Naive thymus-derived CD8-positive, alpha-beta T cell (primary cell): ENCODE results near the gene RNF34. TPM values are rescaled to one million over a fixed set of nuclear protein-coding genes. Genes with fewer than 3 reads are reported as not detected.
"Not testable (repeated sequence)": the region's sequence is repeated elsewhere in the genome, so short reads cannot be mapped to it uniquely, and the experiment has no call there.

ENCODE experiments used
- ATAC-seq, 2 donors: fragments of 150-1000 bp; cut with Tn5 transposase in 1 of 2; sonication (Bioruptor Pico), chemical (Tn5 transposase) in 1 of 2; 1 replicate in 1 of 2; 2 replicates in 1 of 2; pipeline ENCODE4 v1.10.0; 2021; ENCODE audit warnings: mild to moderate bottlenecking in 2 of 2, moderate library complexity in 2 of 2
- POLR2A ChIA-PET: fragments of 350-600 bp; sonication (Branson Sonifier 250); formaldehyde crosslinking; loops from one replicate; lab custom pipeline; 2021; ENCODE audit warnings: antibody characterized with exemption; lab: Charles Lee
- DNase-seq, 10 donors: peaks; one replicate each; pipeline versions ENCODE4 v3.0.0 to v3.0.0-alpha.2; 2020 to 2022
- H3K27ac Mint-ChIP-seq, 10 donors: one replicate each; pipeline ENCODE4 v1.8.0; 2020 to 2022; ENCODE audit warnings: mild to moderate bottlenecking in 10 of 10, mixed read lengths in 10 of 10, moderate library complexity in 4 of 10, inconsistent platforms in 1 of 10
- H3K27me3 Mint-ChIP-seq, 5 donors: one replicate each; pipeline ENCODE4 v1.8.0; 2021 to 2022; ENCODE audit warnings: mixed read lengths in 5 of 5
- H3K36me3 Mint-ChIP-seq, 3 donors: one replicate each; pipeline ENCODE4 v1.8.0; 2020 to 2022; ENCODE audit warnings: mixed read lengths in 3 of 3, mild to moderate bottlenecking in 2 of 3, inconsistent platforms in 1 of 3
- H3K4me1 Mint-ChIP-seq, 4 donors: one replicate each; pipeline ENCODE4 v1.8.0; 2021 to 2022; ENCODE audit warnings: mixed read lengths in 4 of 4
- H3K4me3 Mint-ChIP-seq, 10 donors: one replicate each; pipeline ENCODE4 v1.8.0; 2020 to 2022; ENCODE audit warnings: mild to moderate bottlenecking in 10 of 10, mixed read lengths in 10 of 10, moderate library complexity in 6 of 10, inconsistent platforms in 1 of 10
- H3K9me3 Mint-ChIP-seq, 9 donors: one replicate each; pipeline ENCODE4 v1.8.0; 2020 to 2022; ENCODE audit warnings: mixed read lengths in 9 of 9, mild to moderate bottlenecking in 3 of 9, inconsistent platforms in 1 of 9, moderate library complexity in 1 of 9
- polyA plus RNA-seq, 3 donors: library from polyadenylated mRNA; unstranded; fragments of 300-500 nt; fragmentation: Illumina TruSeq; gene quantifications; one replicate each; pipeline ENCODE4 v1.2.3, GENCODE V29; 2021
- total RNA-seq, 8 experiments: library from RNA in 2 of 8; stranded (reverse) in 2 of 8; gene quantifications; one replicate each; pipeline ENCODE4 v1.2.3 and lab custom pipeline; 2021 to 2026

Gene RNF34
- total and polyA plus RNA-seq, 5 experiments from 2014 or later: 34.5 to 77.1 (median 49.0) TPM

DNA sequence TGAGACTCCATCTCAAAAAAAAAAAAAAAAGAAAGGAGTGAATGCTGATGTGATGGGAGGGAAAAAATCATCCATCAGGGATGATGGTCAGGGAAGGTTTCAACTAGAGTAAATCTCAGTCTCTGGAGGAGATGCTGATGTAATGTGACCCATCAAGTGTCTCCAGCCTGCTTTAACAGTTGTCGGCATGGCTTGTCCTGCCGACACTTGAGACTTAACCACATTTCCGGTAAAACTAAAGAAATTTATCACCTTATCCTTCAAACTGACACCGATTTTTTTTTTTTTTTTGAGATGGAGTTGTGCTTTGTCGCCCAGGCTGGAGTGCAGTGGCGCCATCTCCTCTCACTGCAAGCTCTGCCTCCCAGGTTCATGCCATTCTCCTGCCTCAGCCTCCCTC lies 26.2 kb upstream of the RNF34 start:
- peaks cover 0 to 2% (median 0%) of the 10 kb centered on the region in 9 donors for H3K9me3 Mint-ChIP-seq
- no peak for DNase-seq
- H3K36me3 Mint-ChIP-seq: peaks cover 0 to 2% (median 0%) of the 10 kb centered on the region in 3 donors
- H3K27me3 Mint-ChIP-seq: peaks cover 0 to 4% (median 1%) of the 10 kb centered on the region in 5 donors
- H3K4me3 Mint-ChIP-seq: no peak overlapping the region
- peak overlapping the region in 2 of 10 donors; percentile 40 for H3K27ac Mint-ChIP-seq
- POLR2A ChIA-PET: interaction anchor here (0.7 kb wide), 1 partner anchor 383 kb away, joined by 3 read pairs; no protein-coding TSS in a partner anchor
- no peak for ATAC-seq
- no peaks in the 10 kb centered on the region for H3K4me1 Mint-ChIP-seq

DNA sequence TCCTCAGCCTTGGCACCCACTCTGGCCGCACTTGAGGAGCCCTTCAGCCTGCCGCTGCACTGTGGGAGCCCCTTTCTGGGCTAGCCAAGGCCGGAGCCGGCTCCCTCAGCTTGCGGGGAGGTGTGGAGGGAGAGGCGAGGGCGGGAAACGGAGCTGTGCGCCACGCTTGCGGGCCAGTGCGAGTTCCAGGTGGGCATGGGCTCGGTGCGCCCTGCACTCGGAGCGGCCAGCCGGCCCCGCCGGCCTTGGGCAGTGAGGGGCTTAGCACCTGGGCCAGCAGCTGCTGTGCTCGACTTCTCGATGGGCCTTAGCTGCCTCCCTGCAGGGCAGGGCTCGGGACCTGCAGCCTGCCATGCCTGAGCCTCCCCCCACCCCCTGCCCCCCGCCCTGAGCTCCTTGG lies 25.6 kb upstream of the RNF34 start:
- not testable (repeated sequence) for H3K4me3 Mint-ChIP-seq, H3K27ac Mint-ChIP-seq, H3K4me1 Mint-ChIP-seq, DNase-seq, H3K36me3 Mint-ChIP-seq, ATAC-seq, H3K9me3 Mint-ChIP-seq, H3K27me3 Mint-ChIP-seq
- POLR2A ChIA-PET: interaction anchor here (0.7 kb wide), 1 partner anchor 383 kb away, joined by 3 read pairs; no protein-coding TSS in a partner anchor

DNA sequence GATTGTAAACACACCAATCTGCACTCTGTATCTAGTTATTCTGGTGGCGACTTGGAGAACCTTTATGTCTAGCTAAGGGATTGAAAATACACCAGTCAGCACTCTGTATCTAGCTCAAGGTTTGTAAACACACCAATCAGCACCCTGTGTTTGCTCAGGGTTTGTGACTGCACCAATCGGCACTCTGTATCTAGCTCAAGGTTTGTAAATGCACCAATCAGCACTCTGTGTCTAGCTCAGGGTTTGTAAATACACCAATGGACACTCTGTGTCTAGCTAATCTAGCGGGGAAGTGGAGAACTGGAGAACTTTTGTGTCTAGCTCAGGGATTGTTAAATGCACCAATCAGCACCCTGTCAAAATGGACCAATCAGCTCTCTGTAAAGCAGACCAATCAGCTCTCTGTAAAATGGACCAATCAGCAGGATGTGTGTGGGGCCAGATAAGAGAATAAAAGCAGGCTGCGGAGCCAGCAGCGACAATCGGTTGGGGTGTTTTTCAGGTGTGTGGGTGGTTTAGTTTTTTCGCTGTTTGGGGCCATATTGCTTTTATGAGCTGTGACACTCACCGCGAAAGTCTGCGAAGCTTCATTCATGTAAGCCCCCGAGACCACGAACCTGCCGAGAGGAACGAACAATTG lies 24.9 kb upstream of the RNF34 start:
- ATAC-seq, DNase-seq, H3K4me1 Mint-ChIP-seq, H3K36me3 Mint-ChIP-seq, H3K9me3 Mint-ChIP-seq, H3K27me3 Mint-ChIP-seq, POLR2A ChIA-PET: not testable (repeated sequence)
- Mint-ChIP-seq H3K4me3 (peak overlapping the region in 1 of 10 donors; percentile 52), H3K27ac (peak overlapping the region in 1 of 10 donors; percentile 65)

DNA sequence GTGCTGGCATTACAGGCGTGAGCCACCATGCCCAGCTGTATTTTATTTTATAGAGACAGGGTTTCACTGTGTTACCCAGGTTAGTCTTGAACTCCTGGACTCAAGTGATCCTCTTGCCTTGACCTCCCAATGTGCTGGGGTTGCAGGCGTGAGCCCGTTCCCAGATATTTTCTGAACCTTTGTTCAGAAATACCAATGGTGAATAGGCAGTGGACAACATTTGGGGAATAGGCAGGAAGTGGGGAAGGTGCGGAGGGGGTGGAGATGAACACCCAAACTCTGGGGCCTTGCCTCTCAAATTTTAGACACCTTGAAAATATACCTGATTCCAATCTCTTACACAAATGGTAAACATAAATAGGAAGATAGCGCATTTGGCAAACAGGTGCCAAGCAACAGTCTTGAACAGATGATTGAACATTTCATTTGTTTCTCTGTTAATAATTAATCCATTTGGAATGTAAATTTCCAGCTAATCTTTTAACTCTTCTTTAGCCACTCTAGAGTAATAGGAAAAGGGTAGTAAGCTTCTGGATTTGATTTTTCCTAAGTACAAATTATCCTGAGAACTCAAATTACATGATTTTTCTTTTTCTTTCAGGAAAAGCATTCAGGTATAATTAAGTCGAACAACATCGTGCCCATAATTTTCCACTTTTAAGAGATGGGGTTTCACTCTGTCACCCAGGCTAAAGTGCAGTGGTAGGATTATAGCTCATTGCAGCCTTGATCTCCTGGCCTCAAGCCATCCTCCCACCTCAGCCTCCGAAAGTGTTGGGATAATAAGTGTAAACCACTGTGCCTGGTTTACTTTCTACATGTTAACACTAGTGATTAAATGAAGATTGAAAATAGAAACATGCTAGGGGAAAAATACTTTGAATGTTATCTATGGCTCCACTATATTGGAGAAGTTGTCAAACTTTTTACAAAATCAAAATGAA lies 22.9 kb upstream of the RNF34 start:
- peaks cover 0 to 4% (median 1%) of the 10 kb centered on the region in 5 donors for H3K27me3 Mint-ChIP-seq
- no peak overlapping the region for H3K4me3 Mint-ChIP-seq
- ATAC-seq: no peak
- POLR2A ChIA-PET: no interaction called here
- H3K36me3 Mint-ChIP-seq: peaks cover 0 to 2% (median 0%) of the 10 kb centered on the region in 3 donors
- no peaks in the 10 kb centered on the region for H3K4me1 Mint-ChIP-seq
- peaks cover 0 to 2% (median 0%) of the 10 kb centered on the region in 9 donors for H3K9me3 Mint-ChIP-seq
- no peak overlapping the region for H3K27ac Mint-ChIP-seq
- no peak for DNase-seq

DNA sequence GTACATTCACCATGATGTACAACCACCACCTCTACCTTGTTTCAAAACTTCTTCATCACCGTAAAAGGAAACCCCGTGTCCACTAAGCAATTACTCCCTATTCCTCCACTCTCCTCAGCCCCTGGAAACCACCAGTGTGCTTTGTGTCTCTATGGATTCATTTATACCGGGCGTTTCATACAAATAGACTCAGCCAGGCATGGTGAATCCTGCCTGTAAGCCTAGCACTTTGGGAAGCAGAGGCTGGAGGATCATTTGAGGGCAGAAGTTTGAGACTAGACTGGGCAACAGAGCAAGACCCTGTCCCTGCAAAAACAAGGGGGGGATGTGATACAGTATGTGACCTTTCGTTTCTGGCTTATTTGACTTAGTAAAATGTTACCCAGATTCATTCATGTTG lies 21.2 kb upstream of the RNF34 start:
- Mint-ChIP-seq H3K36me3 (no peaks in the 10 kb centered on the region), H3K4me1 (no peaks in the 10 kb centered on the region), H3K27me3 (peaks cover 0 to 2% (median 1%) of the 10 kb centered on the region in 5 donors), H3K9me3 (peaks cover 0 to 2% (median 0%) of the 10 kb centered on the region in 9 donors), H3K4me3 (no peak overlapping the region), H3K27ac (no peak overlapping the region)
- ATAC-seq: no peak
- DNase-seq: no peak
- POLR2A ChIA-PET: no interaction called here

DNA sequence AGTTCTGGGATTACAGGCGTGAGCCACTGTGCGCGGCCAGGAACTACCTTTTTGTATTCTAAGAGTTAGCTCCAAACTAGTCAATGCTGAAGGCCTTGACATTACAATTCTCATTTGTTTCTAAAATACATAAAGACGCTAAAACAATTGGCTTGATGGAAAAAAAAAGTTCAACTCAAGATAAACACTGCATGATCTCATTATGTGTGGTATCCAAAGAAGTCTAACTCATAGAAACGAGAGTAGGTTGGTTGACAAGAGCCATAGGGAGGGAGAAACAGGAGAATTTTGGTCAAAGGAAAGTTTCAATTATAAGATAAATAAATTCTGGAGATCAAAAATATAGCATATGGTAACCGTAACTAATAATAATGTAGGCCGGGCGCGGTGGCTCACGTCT lies 20.0 kb upstream of the RNF34 start:
- Mint-ChIP-seq H3K4me3 (no peak overlapping the region), H3K27ac (no peak overlapping the region), H3K4me1 (no peaks in the 10 kb centered on the region), H3K36me3 (no peaks in the 10 kb centered on the region), H3K27me3 (peaks cover 0 to 2% (median 1%) of the 10 kb centered on the region in 5 donors), H3K9me3 (peaks cover 0 to 2% (median 0%) of the 10 kb centered on the region in 9 donors)
- DNase-seq: no peak
- ATAC-seq: no peak
- POLR2A ChIA-PET: interaction anchor here (0.6 kb wide), 1 partner anchor 378 kb away, joined by 4 read pairs; no protein-coding TSS in a partner anchor

DNA sequence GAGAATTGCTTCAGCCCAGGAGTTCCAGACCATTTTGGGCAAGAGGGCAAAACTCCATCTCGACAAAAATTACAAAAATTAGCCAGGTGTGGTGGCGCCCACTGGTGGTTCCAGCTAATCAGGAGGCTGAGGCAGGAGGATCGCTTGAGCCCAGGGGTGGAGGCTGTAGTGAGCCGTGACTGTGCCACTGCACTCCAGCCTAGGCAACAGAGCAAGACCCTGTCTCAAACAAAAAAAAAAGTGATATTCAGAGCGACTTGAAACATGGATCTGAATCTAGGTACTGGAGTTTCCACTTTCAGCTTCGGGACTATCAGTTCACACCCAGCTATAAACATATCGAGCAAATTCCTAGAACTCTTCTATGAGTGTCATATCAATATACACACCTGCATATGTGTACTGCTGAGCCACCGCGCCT lies 16.3 kb upstream of the RNF34 start:
- Mint-ChIP-seq H3K4me3 (no peak overlapping the region), H3K27me3 (peaks cover 0 to 1% (median 0%) of the 10 kb centered on the region in 5 donors), H3K9me3 (no peaks in the 10 kb centered on the region), H3K27ac (no peak overlapping the region), H3K4me1 (no peaks in the 10 kb centered on the region), H3K36me3 (no peaks in the 10 kb centered on the region)
- POLR2A ChIA-PET: interaction anchor here (0.6 to 1.3 kb wide), 2 partner anchors 16 to 835 kb away, joined by 3 to 4 read pairs; partner anchors contain the start of gene RNF34
- no peak for DNase-seq
- no peak for ATAC-seq

DNA sequence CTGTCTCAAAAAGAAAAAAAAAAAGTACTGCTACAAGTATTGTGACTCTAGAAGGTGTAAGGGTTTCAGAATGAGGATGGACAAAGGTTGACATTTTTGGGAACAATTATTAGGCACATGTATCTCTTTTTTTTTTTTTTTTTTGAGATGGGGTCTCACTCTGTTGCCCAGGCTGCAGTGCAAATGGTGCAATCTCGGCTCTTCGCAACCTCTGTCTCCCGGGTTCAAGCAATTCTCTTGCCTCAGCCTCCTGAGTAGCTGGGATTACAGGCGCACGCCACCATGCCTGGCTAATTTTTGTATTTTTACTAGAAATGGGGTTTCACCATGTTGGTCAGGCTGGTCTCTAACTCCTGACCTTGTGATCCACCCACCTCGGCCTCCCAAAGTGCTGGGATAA lies 15.0 kb upstream of the RNF34 start:
- H3K36me3 Mint-ChIP-seq, H3K27me3 Mint-ChIP-seq, DNase-seq, H3K27ac Mint-ChIP-seq, H3K4me3 Mint-ChIP-seq, ATAC-seq, H3K4me1 Mint-ChIP-seq, H3K9me3 Mint-ChIP-seq: not testable (repeated sequence)
- POLR2A ChIA-PET: interaction anchor here (0.7 kb wide), 1 partner anchor 38 kb away, joined by 4 read pairs; no protein-coding TSS in a partner anchor

DNA sequence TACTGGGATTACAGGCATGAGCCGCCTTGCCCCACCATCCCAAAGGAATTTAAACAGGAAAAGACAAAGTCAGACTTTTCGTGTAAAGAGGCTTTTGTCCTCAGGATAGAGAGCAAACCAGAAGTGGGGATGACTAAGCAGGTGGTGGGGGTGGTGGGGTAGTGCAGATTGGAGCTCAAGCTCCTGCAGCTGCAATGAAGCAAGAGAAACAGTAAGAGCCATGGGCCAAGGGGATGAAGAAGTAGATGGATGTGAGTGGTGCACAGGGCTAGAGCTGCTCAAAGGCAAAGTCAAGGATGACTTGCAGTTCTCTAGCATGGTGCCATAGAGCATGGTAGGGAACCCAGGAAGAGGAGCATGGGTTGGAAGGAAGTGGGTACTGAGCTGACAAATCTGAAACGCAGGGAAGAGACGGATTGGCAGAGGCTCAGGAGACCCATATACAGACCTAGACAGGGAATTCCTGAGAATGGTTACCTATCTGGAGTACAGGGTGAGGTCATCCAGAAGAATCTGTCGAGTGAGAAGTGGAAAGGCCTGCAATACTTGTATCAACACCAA lies 11.4 kb upstream of the RNF34 start:
- Mint-ChIP-seq H3K4me1 (peaks cover 2 to 10% (median 6%) of the 10 kb centered on the region in 4 donors), H3K9me3 (no peaks in the 10 kb centered on the region), H3K27me3 (no peaks in the 10 kb centered on the region), H3K36me3 (no peaks in the 10 kb centered on the region), H3K27ac (no peak overlapping the region), H3K4me3 (no peak overlapping the region)
- DNase-seq (no peak), ATAC-seq (no peak)
- POLR2A ChIA-PET: interaction anchor here (1.0 kb wide), 1 partner anchor 11 kb away, joined by 4 read pairs; the partner anchor contains the start of gene RNF34

DNA sequence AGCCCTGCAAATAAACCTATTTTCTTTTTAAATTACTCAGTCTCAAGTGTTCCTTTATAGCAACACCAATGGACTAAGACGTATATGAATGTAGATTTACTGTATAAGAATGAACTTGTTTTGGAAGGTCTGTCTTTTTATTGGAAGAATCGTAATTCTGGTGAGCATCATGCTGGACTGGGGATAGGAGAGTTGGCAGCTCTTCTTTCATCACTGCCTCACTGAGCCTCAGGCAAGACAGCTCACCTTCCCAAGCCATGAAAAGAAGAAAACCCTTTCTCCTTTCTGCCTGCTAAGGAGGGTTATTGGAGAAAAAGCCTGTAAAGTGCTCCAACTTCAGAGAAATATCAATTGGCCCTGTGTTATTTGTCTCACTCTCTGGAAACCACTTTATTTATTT lies 9.1 kb upstream of the RNF34 start:
- Mint-ChIP-seq H3K4me1 (peaks cover 2 to 10% (median 6%) of the 10 kb centered on the region in 4 donors), H3K27ac (no peak overlapping the region), H3K27me3 (no peaks in the 10 kb centered on the region), H3K4me3 (no peak overlapping the region), H3K36me3 (no peaks in the 10 kb centered on the region), H3K9me3 (no peaks in the 10 kb centered on the region)
- POLR2A ChIA-PET: no interaction called here
- DNase-seq: no peak
- ATAC-seq: no peak

DNA sequence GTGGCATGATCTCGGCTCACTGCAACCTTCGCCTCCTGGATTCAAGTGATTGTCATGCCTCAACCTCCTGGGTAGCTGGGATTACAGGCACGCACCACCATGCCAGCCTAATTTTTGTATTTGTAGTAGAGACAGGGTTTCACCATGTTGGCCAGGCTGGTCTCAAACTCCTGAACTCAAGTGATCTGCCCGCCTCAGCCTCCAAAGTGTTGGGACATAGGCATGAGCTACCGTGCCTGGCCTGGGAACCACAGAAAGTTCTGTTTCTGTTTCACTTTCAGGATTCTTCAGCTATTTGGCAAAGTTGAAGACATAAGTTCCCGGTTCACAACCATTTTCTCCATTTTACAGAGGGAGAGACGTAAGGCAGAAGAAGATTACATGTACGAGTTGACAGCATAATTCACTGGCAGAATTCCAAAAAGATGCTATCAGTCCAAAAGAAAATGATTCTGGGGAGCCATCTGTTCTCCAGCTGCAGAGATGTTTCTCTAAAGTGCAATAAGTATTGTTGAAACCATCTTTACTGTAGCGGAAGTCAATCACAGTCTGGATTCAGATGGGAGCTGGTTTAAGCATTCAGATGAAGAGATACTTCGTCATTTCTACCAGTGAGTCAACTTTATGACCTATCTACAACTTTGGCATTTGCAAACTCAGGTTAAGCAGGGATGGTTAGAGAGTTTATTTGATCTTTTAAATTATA lies 8.1 kb upstream of the RNF34 start:
- peak overlapping the region in 4 of 10 donors; percentile 11 to 58 (median 41) for H3K27ac Mint-ChIP-seq
- POLR2A ChIA-PET: interaction anchor here (0.6 kb wide), 1 partner anchor 21 kb away, joined by 6 read pairs; no protein-coding TSS in a partner anchor
- no peaks in the 10 kb centered on the region for H3K36me3 Mint-ChIP-seq
- DNase-seq: no peak
- no peak for ATAC-seq
- H3K9me3 Mint-ChIP-seq: no peaks in the 10 kb centered on the region
- H3K27me3 Mint-ChIP-seq: no peaks in the 10 kb centered on the region
- peak overlapping the region in 7 of 10 donors; percentile 2 to 63 (median 21) for H3K4me3 Mint-ChIP-seq
- H3K4me1 Mint-ChIP-seq: peaks cover 2 to 10% (median 6%) of the 10 kb centered on the region in 4 donors

DNA sequence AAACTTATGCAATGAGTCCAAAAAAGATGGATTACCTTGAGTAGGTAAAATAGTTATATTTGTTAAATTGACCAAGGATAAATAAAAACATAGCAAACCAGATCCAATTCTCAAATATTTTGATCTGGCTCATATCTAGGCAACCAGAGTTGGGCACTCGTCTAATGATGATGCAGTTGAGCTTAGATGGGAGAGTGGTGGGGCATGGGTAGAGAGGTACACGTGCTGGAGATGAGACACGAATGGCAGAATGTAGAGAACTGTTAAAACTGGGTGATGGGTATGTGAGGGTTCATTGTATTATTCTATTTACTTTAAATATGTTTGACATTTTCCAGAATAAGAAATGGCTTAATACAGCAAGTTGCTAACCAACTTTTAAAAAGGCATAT lies 7.6 kb upstream of the RNF34 start:
- no peak for ATAC-seq
- Mint-ChIP-seq H3K9me3 (no peaks in the 10 kb centered on the region), H3K27ac (peak overlapping the region in 1 of 10 donors; percentile 58), H3K4me1 (peaks cover 2 to 10% (median 6%) of the 10 kb centered on the region in 4 donors), H3K36me3 (no peaks in the 10 kb centered on the region), H3K4me3 (no peak overlapping the region), H3K27me3 (no peaks in the 10 kb centered on the region)
- no peak for DNase-seq
- POLR2A ChIA-PET: interaction anchor here (0.5 to 0.6 kb wide), 2 partner anchors 22 to 638 kb away, joined by 3 to 6 read pairs; no protein-coding TSS in a partner anchor
